Glutamatergic neuron (in vitro differentiated cells): ENCODE data around the gene FSD1L. TPM values are rescaled to one million over a fixed set of nuclear protein-coding genes. Genes with fewer than 3 reads are reported as not detected.

Source experiments
- DNase-seq: peaks from one replicate; pipeline ENCODE4 v3.0.0; 2022
- H3K27ac Mint-ChIP-seq: one replicate; pipeline ENCODE4 v1.8.0; 2020; ENCODE audit warnings: mild to moderate bottlenecking, mixed read lengths, inconsistent platforms; ENCODE audit not compliant: unreplicated experiment
- H3K27me3 Mint-ChIP-seq: one replicate; pipeline ENCODE4 v1.8.0; 2020; ENCODE audit warnings: mild to moderate bottlenecking, moderate library complexity, mixed read lengths, inconsistent platforms; ENCODE audit not compliant: unreplicated experiment
- H3K36me3 Mint-ChIP-seq: one replicate; pipeline ENCODE4 v1.8.0; 2020; ENCODE audit warnings: mild to moderate bottlenecking, mixed read lengths, inconsistent platforms; ENCODE audit not compliant: unreplicated experiment
- H3K4me1 Mint-ChIP-seq: one replicate; pipeline ENCODE4 v1.8.0; 2020; ENCODE audit warnings: mild to moderate bottlenecking, low read depth, mixed read lengths, inconsistent platforms; ENCODE audit not compliant: unreplicated experiment
- H3K4me3 Mint-ChIP-seq: one replicate; pipeline ENCODE4 v1.8.0; 2020; ENCODE audit warnings: mild to moderate bottlenecking, mixed read lengths, inconsistent platforms; ENCODE audit not compliant: unreplicated experiment
- H3K9me3 Mint-ChIP-seq: one replicate; pipeline ENCODE4 v1.8.0; 2020; ENCODE audit warnings: mild to moderate bottlenecking, moderate library complexity, mixed read lengths, inconsistent platforms; ENCODE audit not compliant: unreplicated experiment
- total RNA-seq: library from RNA; stranded (reverse); fragmentation: NEBNext Ultra II Directional; extraction: Animal tissue kit (Norgen Biotek cat#: 25700); gene quantifications from one replicate; pipeline ENCODE4 v1.2.1, GENCODE V29; 2021; ENCODE audit not compliant: unreplicated experiment
- TF ChIP-seq, protein P1 (sequence below): fragments of 200-600 bp; sonication (generic); IDR thresholded peaks from one replicate; pipeline ENCODE4 v1.5.0; 2021; ENCODE audit not compliant: partially characterized antibody, unreplicated experiment

The FSD1L gene
- total RNA-seq, 1 donor from 2014 or later, result 32.5 TPM

GRCh38 chr9:105479846-105480245 is 32.0 kb downstream of the FSD1L start:
- TF ChIP-seq, protein P1, sequence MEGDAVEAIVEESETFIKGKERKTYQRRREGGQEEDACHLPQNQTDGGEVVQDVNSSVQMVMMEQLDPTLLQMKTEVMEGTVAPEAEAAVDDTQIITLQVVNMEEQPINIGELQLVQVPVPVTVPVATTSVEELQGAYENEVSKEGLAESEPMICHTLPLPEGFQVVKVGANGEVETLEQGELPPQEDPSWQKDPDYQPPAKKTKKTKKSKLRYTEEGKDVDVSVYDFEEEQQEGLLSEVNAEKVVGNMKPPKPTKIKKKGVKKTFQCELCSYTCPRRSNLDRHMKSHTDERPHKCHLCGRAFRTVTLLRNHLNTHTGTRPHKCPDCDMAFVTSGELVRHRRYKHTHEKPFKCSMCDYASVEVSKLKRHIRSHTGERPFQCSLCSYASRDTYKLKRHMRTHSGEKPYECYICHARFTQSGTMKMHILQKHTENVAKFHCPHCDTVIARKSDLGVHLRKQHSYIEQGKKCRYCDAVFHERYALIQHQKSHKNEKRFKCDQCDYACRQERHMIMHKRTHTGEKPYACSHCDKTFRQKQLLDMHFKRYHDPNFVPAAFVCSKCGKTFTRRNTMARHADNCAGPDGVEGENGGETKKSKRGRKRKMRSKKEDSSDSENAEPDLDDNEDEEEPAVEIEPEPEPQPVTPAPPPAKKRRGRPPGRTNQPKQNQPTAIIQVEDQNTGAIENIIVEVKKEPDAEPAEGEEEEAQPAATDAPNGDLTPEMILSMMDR, result no peak
- Mint-ChIP-seq H3K9me3 (no peaks in the 10 kb centered on the region), H3K27me3 (no peaks in the 10 kb centered on the region), H3K27ac (no peak overlapping the region), H3K4me3 (no peak overlapping the region), H3K36me3 (no peaks in the 10 kb centered on the region), H3K4me1 (no peaks in the 10 kb centered on the region)
- no peak for DNase-seq

DNA sequence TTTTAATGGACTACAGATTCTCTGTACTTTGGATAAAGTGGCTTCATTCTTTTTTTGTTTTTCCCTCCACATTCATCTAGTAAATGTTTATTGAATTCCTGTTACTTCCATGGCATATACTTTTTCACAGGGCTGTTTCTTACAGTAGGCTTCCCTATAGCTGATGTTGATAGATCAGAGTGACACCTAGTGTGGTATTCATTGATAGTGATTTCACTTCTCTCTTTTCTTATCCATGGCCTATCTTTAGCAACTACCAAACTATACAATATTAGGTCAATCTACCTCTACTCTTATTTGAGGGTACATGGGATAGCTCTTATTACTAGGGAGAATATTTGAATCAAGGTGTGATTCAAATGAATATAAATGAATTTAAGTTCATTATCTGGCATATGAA is 35.8 kb downstream of the FSD1L start:
- no peaks in the 10 kb centered on the region for H3K36me3 Mint-ChIP-seq
- no peak overlapping the region for H3K4me3 Mint-ChIP-seq
- H3K9me3 Mint-ChIP-seq, result no peaks in the 10 kb centered on the region
- no peaks in the 10 kb centered on the region for H3K27me3 Mint-ChIP-seq
- no peak overlapping the region for H3K27ac Mint-ChIP-seq
- DNase-seq, result no peak
- no peaks in the 10 kb centered on the region for H3K4me1 Mint-ChIP-seq
- TF ChIP-seq, protein P1, result no peak

DNA sequence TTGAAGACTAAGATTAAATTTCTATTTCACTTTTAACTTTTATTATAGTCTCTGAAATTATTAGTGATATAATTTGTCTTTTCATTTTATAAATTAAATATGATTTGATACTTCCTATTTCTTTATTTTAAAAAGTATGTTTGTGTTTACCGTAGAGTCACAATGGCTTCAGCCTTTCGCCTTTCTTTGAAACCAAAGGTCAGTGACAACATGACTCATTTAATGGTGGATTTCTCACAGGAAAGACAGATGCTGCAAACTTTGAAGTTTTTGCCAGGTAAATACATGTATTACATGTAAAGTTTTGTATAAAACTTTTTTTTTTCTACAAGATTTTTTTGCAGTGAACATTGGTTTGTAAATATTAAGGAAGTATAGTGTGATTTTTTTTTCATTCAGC is 36.4 kb downstream of the FSD1L start:
- TF ChIP-seq, protein P1, result no peak
- Mint-ChIP-seq H3K4me3 (no peak overlapping the region), H3K36me3 (no peaks in the 10 kb centered on the region), H3K9me3 (no peaks in the 10 kb centered on the region), H3K4me1 (no peaks in the 10 kb centered on the region), H3K27ac (no peak overlapping the region), H3K27me3 (no peaks in the 10 kb centered on the region)
- no peak for DNase-seq

- Mint-ChIP-seq H3K36me3 (no peaks in the 10 kb centered on the region), H3K4me3 (no peak overlapping the region), H3K9me3 (no peaks in the 10 kb centered on the region), H3K4me1 (no peaks in the 10 kb centered on the region), H3K27ac (no peak overlapping the region), H3K27me3 (no peaks in the 10 kb centered on the region)
- no peak for DNase-seq
- TF ChIP-seq, protein P1, result no peak
Observed at GRCh38 chr9:105485131-105485530, 37.3 kb downstream of the FSD1L start.

- Mint-ChIP-seq H3K4me3 (no peak overlapping the region), H3K27ac (no peak overlapping the region), H3K9me3 (peaks cover 2% of the 10 kb centered on the region), H3K4me1 (no peaks in the 10 kb centered on the region), H3K36me3 (peaks cover 19% of the 10 kb centered on the region), H3K27me3 (no peaks in the 10 kb centered on the region)
- no peak for DNase-seq
- TF ChIP-seq, protein P1, result no peak
Observed at GRCh38 chr9:105496826-105497225, 49.0 kb downstream of the FSD1L start.
